HG03064 (cell line): ENCODE measurements around the gene HHIPL2.
"Not testable (repeated sequence)": the region's sequence is repeated elsewhere in the genome, so short reads cannot be mapped to it uniquely, and the experiment has no call there.

Source experiments
- ATAC-seq: cut with Tn5 transposase; IDR thresholded peaks from one replicate; pipeline ENCODE4 v1.9.1; 2021; ENCODE audit warnings: low read depth; ENCODE audit not compliant: unreplicated experiment

Gene HHIPL2

GRCh38 chr1:222543817-222544216 is 4.1 kb downstream of the HHIPL2 start:
- ATAC-seq, result no peak

GRCh38 chr1:222540598-222540995 is 7.3 kb downstream of the HHIPL2 start:
- ATAC-seq, result no peak

- no peak for ATAC-seq
Measured at GRCh38 chr1:222539951-222540597, 7.8 kb downstream of the HHIPL2 start.

- ATAC-seq, result no peak
Measured at GRCh38 chr1:222535455-222535854, 12.4 kb downstream of the HHIPL2 start.

GRCh38 chr1:222530852-222531251 is 17.1 kb downstream of the HHIPL2 start:
- no peak for ATAC-seq

GRCh38 chr1:222529916-222530315 is 18.0 kb downstream of the HHIPL2 start:
- ATAC-seq, result no peak

GRCh38 chr1:222529181-222529580 is 18.7 kb downstream of the HHIPL2 start:
- ATAC-seq, result no peak

GRCh38 chr1:222525951-222526350 is 22.0 kb downstream of the HHIPL2 start:
- no peak for ATAC-seq

- no peak for ATAC-seq
Measured at GRCh38 chr1:222523852-222524251, 24.1 kb downstream of the HHIPL2 start.

- no peak for ATAC-seq
Measured at GRCh38 chr1:222522105-222522915, 25.6 kb downstream of the HHIPL2 start.

GRCh38 chr1:222521299-222522104 is 26.4 kb downstream of the HHIPL2 start:
- no peak for ATAC-seq

GRCh38 chr1:222489496-222489895 is 58.4 kb downstream of the HHIPL2 start:
- not testable (repeated sequence) for ATAC-seq

GRCh38 chr1:222487774-222488173 is 60.1 kb downstream of the HHIPL2 start:
- not testable (repeated sequence) for ATAC-seq

GRCh38 chr1:222484005-222484404 is 63.9 kb downstream of the HHIPL2 start:
- not testable (repeated sequence) for ATAC-seq

- ATAC-seq, result not testable (repeated sequence)
Measured at GRCh38 chr1:222479567-222479966, 68.3 kb downstream of the HHIPL2 start.

- ATAC-seq, result not testable (repeated sequence)
Measured at GRCh38 chr1:222476436-222476835, 71.5 kb downstream of the HHIPL2 start.

- not testable (repeated sequence) for ATAC-seq
Measured at GRCh38 chr1:222473717-222474116, 74.2 kb downstream of the HHIPL2 start.

GRCh38 chr1:222472776-222473540 is 74.9 kb downstream of the HHIPL2 start:
- ATAC-seq, result not testable (repeated sequence)
